GM10847 (cell line): ENCODE data around the gene BICDL2.

ENCODE experiments used
- POLR2A ChIP-seq: IDR thresholded peaks from 2 replicates; pipeline ENCODE4 v1.6.1; 2011; ENCODE audit not compliant: insufficient read length; ENCODE audit errors: extremely low read depth

The BICDL2 gene

DNA sequence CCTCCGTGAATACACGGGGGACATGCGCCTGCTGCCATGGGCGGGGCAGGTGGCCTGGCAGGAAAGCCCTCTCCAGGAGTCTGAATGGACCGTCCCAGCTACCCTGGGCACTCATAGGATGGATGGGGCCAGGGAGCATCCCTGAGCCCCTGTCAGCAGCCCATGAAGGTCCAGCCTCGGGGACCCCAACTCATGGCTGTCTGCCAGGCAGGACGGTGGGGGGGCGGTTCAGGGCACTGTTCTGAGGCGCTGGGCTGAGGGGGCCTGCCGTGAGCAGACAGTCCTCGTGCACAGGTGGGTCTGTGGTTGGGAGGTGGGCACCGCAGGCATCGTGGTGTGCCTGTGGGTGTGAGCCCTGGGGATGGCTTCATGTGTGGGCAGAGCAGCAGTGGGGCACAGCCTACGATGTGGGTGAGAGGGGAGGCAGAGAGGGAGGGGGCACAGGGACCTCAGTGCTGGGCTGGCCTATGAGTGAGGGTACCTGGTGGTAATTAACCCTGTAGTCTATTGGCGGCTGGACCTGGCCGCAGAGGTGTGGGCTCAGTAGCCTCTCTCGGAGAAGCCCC lies 50.0 kb downstream of the BICDL2 start:
- TF ChIP-seq POLR2A, result no peak

DNA sequence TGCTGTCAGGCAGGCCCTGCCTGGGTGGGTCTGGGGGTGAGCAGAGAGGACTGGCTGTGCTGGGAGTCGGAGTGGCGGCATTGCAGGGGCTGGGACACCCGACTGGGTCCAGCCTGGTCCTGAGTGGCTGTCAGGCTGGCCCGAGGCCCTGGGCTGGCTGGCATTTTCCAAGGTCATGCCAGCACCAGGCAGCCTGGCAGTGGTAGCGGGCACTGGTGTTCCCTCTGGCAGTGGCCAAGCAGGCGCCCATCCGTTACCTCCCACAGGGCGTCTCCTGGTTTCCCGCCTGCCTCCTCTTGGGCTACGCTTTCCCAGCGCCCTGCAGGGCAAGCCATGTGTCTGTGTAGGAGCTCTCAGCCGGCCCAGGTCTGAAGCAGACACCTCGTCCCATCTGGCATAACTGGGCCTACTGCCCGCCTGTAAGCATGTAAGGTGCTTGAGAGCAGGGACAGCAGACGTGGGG lies 50.8 kb downstream of the BICDL2 start:
- no peak for TF ChIP-seq POLR2A

DNA sequence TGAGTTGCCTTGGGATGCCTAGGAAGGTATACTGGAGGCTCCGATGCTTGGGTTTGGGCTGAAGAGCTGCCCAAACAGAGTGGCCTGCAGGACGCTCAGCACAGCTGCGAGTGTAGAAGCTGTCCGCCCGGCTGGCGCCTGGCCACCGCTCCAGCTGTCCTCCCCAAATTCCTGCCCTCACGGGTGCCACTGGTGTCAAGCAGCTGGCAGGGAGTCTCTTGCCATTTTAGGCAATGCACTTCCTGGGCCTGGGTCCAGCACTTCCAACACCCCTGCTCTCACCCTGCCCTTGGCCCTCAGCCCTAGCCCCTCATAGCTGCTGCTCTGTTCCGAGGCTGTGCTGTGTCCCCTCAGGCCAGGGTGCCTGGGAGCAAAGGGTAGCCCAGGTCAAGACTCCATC lies 51.3 kb downstream of the BICDL2 start:
- no peak for TF ChIP-seq POLR2A

DNA sequence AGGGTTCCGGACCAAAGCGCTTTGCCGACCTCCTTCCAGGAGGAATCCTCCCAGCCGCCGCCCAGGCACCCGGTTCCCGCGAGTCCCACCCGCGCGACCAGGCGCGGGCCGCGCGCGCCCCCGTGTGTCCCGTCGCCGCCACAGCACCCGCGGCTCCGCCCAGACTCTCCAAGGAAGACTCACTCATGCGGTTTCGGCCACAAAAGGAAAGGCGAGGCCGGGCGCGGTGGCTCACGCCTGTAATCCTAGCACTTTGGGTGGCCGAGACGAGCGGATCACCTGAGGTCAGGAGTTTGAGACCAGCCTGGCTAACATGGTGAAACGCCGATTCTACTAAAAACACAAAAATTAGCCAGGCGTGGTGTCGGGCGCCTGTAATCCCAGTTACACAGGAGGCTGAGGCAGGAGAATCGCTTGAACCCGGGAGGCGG lies 53.0 kb downstream of the BICDL2 start:
- no peak for TF ChIP-seq POLR2A

DNA sequence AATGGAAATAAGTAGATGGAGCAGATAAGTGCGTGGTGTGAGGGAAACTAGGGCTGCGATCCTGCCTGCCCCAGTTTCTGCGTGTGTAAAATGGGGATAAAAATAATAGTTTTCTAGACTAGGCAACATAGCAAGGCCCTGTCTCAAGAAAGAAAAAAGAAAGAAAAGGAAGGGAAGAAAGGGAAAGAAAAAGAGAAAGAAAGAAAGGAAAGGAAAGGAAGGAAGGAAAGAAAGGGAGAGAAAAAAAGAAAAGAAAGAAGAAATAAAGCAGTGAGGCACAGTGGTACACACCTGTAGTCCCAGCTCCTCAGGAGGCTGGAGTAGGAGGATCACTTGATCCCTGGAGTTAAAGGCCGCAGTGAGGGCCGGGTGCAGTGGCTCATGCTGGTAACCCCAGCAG lies 54.3 kb downstream of the BICDL2 start:
- no peak for TF ChIP-seq POLR2A

DNA sequence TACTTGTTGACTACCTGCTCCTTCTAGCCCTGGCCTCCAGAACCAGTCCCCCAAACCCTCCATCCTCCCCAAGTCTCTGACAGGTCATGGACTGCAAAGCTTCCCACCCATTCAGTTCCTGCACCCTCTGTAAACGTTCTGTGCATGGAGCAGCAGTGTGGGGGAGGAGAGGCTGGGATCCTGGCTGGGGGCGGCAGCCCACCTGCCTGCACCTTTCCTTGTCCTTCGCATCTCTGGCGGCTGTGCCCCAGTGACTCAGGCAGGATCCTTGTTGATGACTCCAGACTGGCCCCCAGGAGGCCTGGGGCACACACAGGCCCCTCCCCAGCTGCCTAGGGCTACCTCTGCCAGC lies 54.9 kb downstream of the BICDL2 start:
- no peak for TF ChIP-seq POLR2A

DNA sequence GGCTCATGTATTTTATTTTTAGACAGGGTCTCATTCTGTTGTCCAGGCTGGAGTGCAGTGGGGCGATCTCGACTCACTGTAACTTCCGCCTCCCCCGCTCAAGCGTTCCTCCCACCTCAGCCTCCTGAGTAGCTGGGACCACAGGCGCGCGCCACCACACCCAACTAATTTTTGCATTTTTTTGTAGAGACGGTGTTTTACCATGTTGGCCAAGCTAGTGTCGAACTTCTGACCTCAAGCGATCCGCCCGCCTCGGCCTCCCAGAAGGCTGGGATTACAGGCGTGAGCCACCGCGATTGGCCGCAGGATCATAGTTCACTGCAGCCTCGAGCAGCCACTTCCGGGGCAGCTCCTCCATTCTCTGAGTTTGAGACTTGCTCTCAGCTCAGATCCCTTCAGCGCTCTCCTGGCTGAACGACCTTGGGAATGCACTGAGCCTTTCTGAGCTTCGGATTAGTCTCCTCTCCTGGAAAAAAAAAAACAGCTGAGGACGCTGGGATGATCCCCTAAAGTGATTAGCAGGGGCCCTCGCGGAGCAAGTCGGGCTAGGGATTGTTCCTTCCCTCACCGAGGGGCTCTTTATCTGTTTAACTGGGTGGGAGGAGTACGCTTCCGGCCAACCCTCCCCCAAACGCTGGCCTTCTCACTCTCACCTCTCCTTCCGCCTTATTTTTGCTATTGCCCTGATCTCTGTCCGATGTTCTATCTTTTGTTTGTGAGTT lies 55.4 kb downstream of the BICDL2 start:
- TF ChIP-seq POLR2A, result no peak

DNA sequence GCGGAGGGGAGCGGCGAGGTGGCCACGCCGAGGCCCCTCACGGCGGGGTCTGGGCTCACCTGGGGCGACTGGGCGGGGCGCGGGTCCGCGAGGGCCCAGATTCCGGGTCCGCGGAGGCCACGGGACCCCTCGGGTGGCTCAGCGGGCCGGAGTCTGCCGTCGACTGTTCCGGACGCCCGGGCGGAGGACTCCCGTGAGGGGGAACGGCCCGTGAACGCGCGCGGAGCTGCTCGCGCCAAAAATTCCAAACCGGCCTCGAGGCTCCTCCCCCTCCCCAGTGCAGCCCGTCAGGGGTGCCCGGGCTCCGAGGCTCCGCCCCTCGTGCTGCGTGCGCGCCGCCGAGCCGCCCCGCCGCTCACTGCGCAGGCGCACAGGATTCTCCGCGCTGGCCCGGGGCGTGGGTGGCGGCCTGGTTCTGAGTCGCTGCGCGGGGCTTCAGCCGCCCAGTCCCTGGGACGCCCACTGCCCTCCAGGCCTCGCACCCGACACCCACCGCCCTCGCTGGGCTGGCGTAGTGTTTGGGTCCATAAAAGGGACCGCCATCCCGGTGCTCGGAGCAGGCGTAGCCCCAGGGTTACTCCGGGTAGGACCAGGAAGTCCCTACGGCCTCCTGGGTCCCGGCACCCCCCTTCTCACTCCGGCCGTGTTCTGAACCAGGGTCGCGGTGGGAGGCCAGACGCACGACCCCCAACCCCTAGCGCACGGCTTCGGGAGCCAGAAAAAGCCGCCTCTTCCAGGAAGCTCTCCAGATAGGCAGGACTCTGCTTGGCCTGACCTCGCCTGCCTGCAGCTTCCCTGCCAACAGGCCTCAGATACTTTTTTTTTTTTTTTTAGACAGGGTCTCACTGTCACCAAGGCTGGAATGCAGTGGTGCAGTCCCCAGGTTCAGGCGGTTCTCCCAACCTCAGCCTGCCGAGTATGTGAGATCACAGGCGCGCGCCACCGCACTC lies 56.2 kb downstream of the BICDL2 start, which contains the start of gene PKMYT1:
Gene PKMYT1 (minus strand): TSS at position 220 of the 950 bp plus-strand sequence. CDS start 789 bp downstream, outside the sequence.
- peak; percentile 95 for TF ChIP-seq POLR2A

DNA sequence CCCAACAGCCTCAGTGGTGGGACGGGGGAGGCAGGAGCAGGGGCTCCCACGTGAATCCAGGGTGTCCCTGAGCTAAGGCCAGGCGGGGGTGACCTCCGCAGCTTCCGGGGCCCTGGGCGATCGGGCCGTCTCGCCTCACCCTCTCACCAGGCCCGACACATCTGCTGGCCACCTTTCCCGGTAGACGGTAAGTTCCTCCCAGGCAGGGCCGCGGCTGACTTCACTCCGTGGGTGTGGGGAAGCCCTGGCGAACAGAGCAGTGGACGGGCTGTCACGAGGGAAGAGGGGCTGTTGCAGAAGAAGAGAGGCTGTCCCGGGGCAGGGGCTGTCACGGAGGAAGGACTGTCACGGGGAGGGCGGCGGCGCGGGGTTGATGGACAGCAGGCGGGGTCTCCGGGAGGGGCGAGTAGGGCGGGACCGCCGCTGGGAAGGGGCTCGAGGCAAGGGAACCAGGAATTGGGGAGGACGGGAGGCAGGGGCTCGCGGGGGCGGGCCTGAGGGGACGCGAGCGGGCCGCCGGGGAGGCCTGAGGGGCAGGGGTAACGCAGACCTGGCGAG lies 57.0 kb downstream of the BICDL2 start:
- no peak for TF ChIP-seq POLR2A
